RWPE2 (cell line): ENCODE results near the gene TMEM259.

Experiments
- ATAC-seq: fragments of 200-7000 bp; cut with Tn5 transposase; 3 replicates; pipeline ENCODE4 v1.9.1; 2021; ENCODE audit warnings: low read depth
- DNase-seq: peaks from one replicate; pipeline ENCODE4 v3.0.0-alpha.2; 2020; ENCODE audit warnings: low spot score
- H3K27ac ChIP-seq: fragments of 450-650 bp; 2 replicates; pipeline ENCODE4 v1.5.1; 2017; ENCODE audit warnings: mild to moderate bottlenecking; ENCODE audit not compliant: poor library complexity, severe bottlenecking
- H3K27me3 ChIP-seq: fragments of 250-450 bp; sonication (Bioruptor Pico); 2 replicates; pipeline ENCODE4 v1.5.1; 2021; ENCODE audit warnings: mild to moderate bottlenecking, moderate library complexity; ENCODE audit not compliant: insufficient read depth, poor library complexity, severe bottlenecking
- H3K36me3 ChIP-seq: fragments of 250-450 bp; sonication (Bioruptor Pico); 2 replicates; pipeline ENCODE4 v1.5.1; 2020; ENCODE audit warnings: low read depth, mild to moderate bottlenecking, moderate library complexity
- H3K4me1 ChIP-seq: fragments of 250-450 bp; sonication (Bioruptor Pico); 2 replicates; pipeline ENCODE4 v1.5.1; 2021; ENCODE audit warnings: mild to moderate bottlenecking, moderate library complexity; ENCODE audit not compliant: insufficient read depth, poor library complexity, severe bottlenecking
- H3K4me3 ChIP-seq: fragments of 250-450 bp; sonication (Bioruptor Pico); 2 replicates; pipeline ENCODE4 v1.5.1; 2021; ENCODE audit warnings: mild to moderate bottlenecking, moderate library complexity; ENCODE audit not compliant: severe bottlenecking
- H3K9me3 ChIP-seq: fragments of 250-450 bp; sonication (Bioruptor Pico); 2 replicates; pipeline ENCODE4 v1.5.1; 2021; ENCODE audit warnings: mild to moderate bottlenecking, moderate library complexity; ENCODE audit not compliant: severe bottlenecking
- CTCF ChIP-seq: fragments of 450-650 bp; IDR thresholded peaks from one replicate; pipeline ENCODE4 v1.5.1; 2017; ENCODE audit warnings: mild to moderate bottlenecking, moderate library complexity; ENCODE audit not compliant: poor library complexity, severe bottlenecking

TMEM259 gene

GRCh38 chr19:977058-977464 lies 43.9 kb downstream of the TMEM259 start:
- Histone ChIP-seq H3K4me3 (no peak overlapping the region), H3K9me3 (no peaks in the 10 kb centered on the region), H3K27me3 (no peaks in the 10 kb centered on the region), H3K36me3 (no peaks in the 10 kb centered on the region), H3K27ac (no peak overlapping the region), H3K4me1 (no peaks in the 10 kb centered on the region)
- no peak for DNase-seq
- peak; percentile 21; the same call in 1 of the 3 replicates for ATAC-seq
- TF ChIP-seq CTCF = no peak

DNA sequence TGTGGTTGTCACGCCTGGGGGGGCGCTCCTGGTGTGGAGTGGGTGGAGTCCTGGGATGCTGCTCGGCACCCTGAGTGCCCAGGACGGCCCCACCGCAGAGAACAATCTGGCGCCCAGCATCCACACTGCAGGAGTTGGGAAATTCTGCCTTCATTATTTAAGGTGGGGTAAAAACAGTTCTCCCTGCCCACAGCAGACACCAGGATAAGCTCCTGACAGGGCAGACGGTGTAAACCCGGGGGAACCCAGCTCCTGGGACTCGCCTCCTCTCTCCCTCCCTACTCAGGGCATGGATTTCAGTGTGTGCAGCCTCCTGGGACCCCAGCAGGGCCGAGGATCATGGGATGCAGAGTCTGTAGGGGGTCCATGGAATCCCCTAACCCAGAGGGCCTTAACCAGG lies 44.4 kb downstream of the TMEM259 start:
- Histone ChIP-seq H3K27ac (no peak overlapping the region), H3K9me3 (no peaks in the 10 kb centered on the region), H3K4me1 (no peaks in the 10 kb centered on the region), H3K4me3 (no peak overlapping the region), H3K27me3 (no peaks in the 10 kb centered on the region), H3K36me3 (peaks cover 3% of the 10 kb centered on the region; the same call in 1 of the 2 replicates)
- 0 out of 3 replicates have a peak, but pooled peaks have one; percentile 35 for ATAC-seq
- TF ChIP-seq CTCF = no peak
- no peak for DNase-seq

GRCh38 chr19:974564-975257 lies 46.2 kb downstream of the TMEM259 start:
- Histone ChIP-seq H3K27me3 (no peaks in the 10 kb centered on the region), H3K9me3 (peaks cover 3% of the 10 kb centered on the region), H3K4me1 (no peaks in the 10 kb centered on the region), H3K36me3 (peaks cover 19% of the 10 kb centered on the region), H3K4me3 (no peak overlapping the region), H3K27ac (no peak overlapping the region)
- no peak for ATAC-seq
- TF ChIP-seq CTCF = no peak
- DNase-seq = peak; percentile 47

DNA sequence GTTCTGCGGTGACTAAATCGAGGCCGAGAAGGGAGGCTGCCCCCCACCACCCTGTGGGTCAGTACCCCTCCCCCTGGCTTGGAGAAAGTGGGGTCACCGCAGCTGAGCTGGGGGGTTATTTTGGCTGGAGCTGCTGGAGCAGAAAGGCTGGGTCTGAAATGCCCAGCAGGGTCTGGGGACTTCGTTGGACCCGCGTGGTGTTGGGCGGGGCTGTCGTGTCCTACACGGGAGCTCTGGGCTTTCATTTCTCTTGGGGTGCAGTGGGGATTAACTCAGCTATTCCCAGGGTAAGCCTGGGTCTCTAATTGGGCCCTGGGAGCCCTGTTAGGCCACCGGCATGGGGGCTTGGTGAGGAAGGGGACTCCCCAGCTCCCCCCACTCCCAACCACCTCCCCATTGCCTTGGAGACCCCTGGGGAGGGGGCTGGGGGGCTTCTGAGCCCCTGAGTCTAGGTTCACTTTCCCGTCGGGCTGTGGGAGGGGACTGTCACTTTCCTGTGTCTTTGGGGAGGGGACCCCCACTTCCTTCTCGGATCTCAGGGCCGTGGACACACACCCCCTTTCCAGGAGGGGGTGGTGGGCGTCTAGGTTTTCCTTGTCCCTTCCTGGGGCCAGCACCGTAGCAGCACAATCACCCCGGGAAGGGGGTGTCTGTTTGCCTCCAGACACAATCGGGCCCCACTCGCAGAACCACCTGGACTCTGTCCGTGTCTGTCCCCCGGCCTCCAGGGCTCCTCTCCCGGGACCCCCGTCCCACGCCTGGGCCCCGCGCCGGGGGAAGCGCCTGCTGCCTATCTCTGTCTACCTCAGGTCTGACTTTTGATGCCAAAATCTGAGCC lies 47.0 kb downstream of the TMEM259 start:
- TF ChIP-seq CTCF = no peak
- Histone ChIP-seq H3K4me3 (no peak overlapping the region), H3K27ac (no peak overlapping the region), H3K27me3 (no peaks in the 10 kb centered on the region), H3K9me3 (peaks cover 3% of the 10 kb centered on the region), H3K36me3 (peaks cover 24% of the 10 kb centered on the region), H3K4me1 (no peaks in the 10 kb centered on the region)
- ATAC-seq (no peak), DNase-seq (no peak)
